Calu3 (cell line): ENCODE measurements around the gene AGBL1. TPM values are rescaled to one million over a fixed set of nuclear protein-coding genes. Genes with fewer than 3 reads are reported as not detected.

Source experiments
- BruUV-seq: library from RNA; stranded (reverse); fragments of 400-500 nt; replicated peaks from 2 replicates; lab custom pipeline; 2021; lab: Mats Ljungman, UMichigan
- CTCF ChIA-PET: fragments of 300-600 bp; sonication (Branson Sonifier 250); formaldehyde crosslinking; loops from one replicate; lab custom pipeline; 2022; ENCODE audit warnings: antibody characterized with exemption; lab: Charles Lee
- DNase-seq: peaks from one replicate; pipeline ENCODE4 v3.0.0; 2022
- H3K27ac Mint-ChIP-seq: one replicate; pipeline ENCODE4 v1.8.0; 2022; ENCODE audit warnings: mixed read lengths; ENCODE audit not compliant: unreplicated experiment
- H3K27me3 Mint-ChIP-seq: one replicate; pipeline ENCODE4 v1.8.0; 2022; ENCODE audit warnings: mixed read lengths; ENCODE audit not compliant: unreplicated experiment
- H3K36me3 Mint-ChIP-seq: one replicate; pipeline ENCODE4 v1.8.0; 2022; ENCODE audit warnings: mild to moderate bottlenecking, moderate library complexity, mixed read lengths; ENCODE audit not compliant: insufficient read depth, unreplicated experiment
- H3K4me1 Mint-ChIP-seq: one replicate; pipeline ENCODE4 v1.8.0; 2022; ENCODE audit warnings: mild to moderate bottlenecking, low read depth, mixed read lengths; ENCODE audit not compliant: unreplicated experiment
- H3K4me3 Mint-ChIP-seq: one replicate; pipeline ENCODE4 v1.8.0; 2022; ENCODE audit warnings: mild to moderate bottlenecking, low read depth, moderate library complexity, mixed read lengths; ENCODE audit not compliant: unreplicated experiment
- H3K9me3 Mint-ChIP-seq: one replicate; pipeline ENCODE4 v1.8.0; 2022; ENCODE audit warnings: low read depth, mixed read lengths; ENCODE audit not compliant: unreplicated experiment
- CTCF ChIP-seq: fragments of 200-600 bp; IDR thresholded peaks from one replicate; pipeline ENCODE4 v1.8.0; 2022; ENCODE audit warnings: antibody characterized with exemption; ENCODE audit not compliant: unreplicated experiment
- intact Hi-C: fragments of 100-400 bp; cut with micrococcal nuclease; formaldehyde crosslinking; loops from one replicate; pipeline ENCODE4 v1.10.0; 2022; ENCODE audit not compliant: unreplicated experiment
- total RNA-seq: library from RNA; stranded (reverse); gene quantifications from 2 replicates; pipeline ENCODE4 v1.2.3, GENCODE V29; 2022

Gene AGBL1
- total RNA-seq, 1 experiment from 2014 or later: not detected

- DNase-seq: no peak
- Mint-ChIP-seq H3K27ac (no peak overlapping the region), H3K4me1 (no peaks in the 10 kb centered on the region), H3K27me3 (no peaks in the 10 kb centered on the region), H3K9me3 (peaks cover 2% of the 10 kb centered on the region), H3K36me3 (no peaks in the 10 kb centered on the region), H3K4me3 (no peak overlapping the region)
- CTCF ChIA-PET: no interaction called here
- no peak for TF ChIP-seq CTCF
- no TSS peak for BruUV-seq
- intact Hi-C loops: no loop called here
Measured at GRCh38 chr15:86268558-86268957, 188.9 kb downstream of the AGBL1 start.

GRCh38 chr15:86273309-86273708, 193.6 kb downstream of the AGBL1 start:
- no peaks in the 10 kb centered on the region for H3K27me3 Mint-ChIP-seq
- H3K27ac Mint-ChIP-seq: no peak overlapping the region
- peaks cover 5% of the 10 kb centered on the region for H3K9me3 Mint-ChIP-seq
- intact Hi-C loops: no loop called here
- H3K4me1 Mint-ChIP-seq: no peaks in the 10 kb centered on the region
- BruUV-seq: no TSS peak
- TF ChIP-seq CTCF: no peak
- no peak for DNase-seq
- no peak overlapping the region for H3K4me3 Mint-ChIP-seq
- CTCF ChIA-PET: no interaction called here
- H3K36me3 Mint-ChIP-seq: no peaks in the 10 kb centered on the region

GRCh38 chr15:86275361-86275760, 195.7 kb downstream of the AGBL1 start:
- peaks cover 9% of the 10 kb centered on the region for H3K9me3 Mint-ChIP-seq
- CTCF ChIA-PET: no interaction called here
- no peak overlapping the region for H3K4me3 Mint-ChIP-seq
- no peak overlapping the region for H3K27ac Mint-ChIP-seq
- intact Hi-C loops: no loop called here
- H3K4me1 Mint-ChIP-seq: no peaks in the 10 kb centered on the region
- no peak for TF ChIP-seq CTCF
- H3K27me3 Mint-ChIP-seq: no peaks in the 10 kb centered on the region
- BruUV-seq: no TSS peak
- DNase-seq: no peak
- H3K36me3 Mint-ChIP-seq: no peaks in the 10 kb centered on the region

GRCh38 chr15:86278586-86278985, 198.9 kb downstream of the AGBL1 start:
- H3K4me3 Mint-ChIP-seq: no peak overlapping the region
- intact Hi-C loops: no loop called here
- TF ChIP-seq CTCF: no peak
- H3K27ac Mint-ChIP-seq: no peak overlapping the region
- H3K9me3 Mint-ChIP-seq: peaks cover 10% of the 10 kb centered on the region
- no peak for DNase-seq
- CTCF ChIA-PET: no interaction called here
- no peaks in the 10 kb centered on the region for H3K4me1 Mint-ChIP-seq
- no peaks in the 10 kb centered on the region for H3K36me3 Mint-ChIP-seq
- no peaks in the 10 kb centered on the region for H3K27me3 Mint-ChIP-seq
- BruUV-seq: no TSS peak
